A673 (cell line): ENCODE results near the gene DAPK2. TPM values are rescaled to one million over a fixed set of nuclear protein-coding genes. Genes with fewer than 3 reads are reported as not detected.

Experiments used
- BruUV-seq: library from RNA; stranded (reverse); fragments of 400-500 nt; replicated peaks from 2 replicates; lab custom pipeline; 2021; lab: Mats Ljungman, UMichigan
- CTCF ChIA-PET: fragments of 300-600 bp; sonication (Branson Sonifier 250); formaldehyde crosslinking; loops from one replicate; lab custom pipeline; 2022; ENCODE audit warnings: antibody characterized with exemption; lab: Charles Lee
- POLR2A ChIA-PET: fragments of 300-600 bp; sonication (Branson Sonifier 250); formaldehyde crosslinking; loops from one replicate; lab custom pipeline; 2022; ENCODE audit warnings: antibody characterized with exemption; ENCODE audit not compliant: low non-redundant PET; lab: Charles Lee
- DNase-seq: peaks from one replicate; pipeline ENCODE4 v3.0.0-alpha.2; 2015; ENCODE audit warnings: low spot score
- H3K27ac ChIP-seq: fragments of 200-600 bp; sonication (generic); 2 replicates; pipeline ENCODE4 v1.5.1; 2016; ENCODE audit warnings: mixed run types, low read depth, mild to moderate bottlenecking, mixed read lengths, antibody characterized with exemption, low read length; ENCODE audit not compliant: poor library complexity, severe bottlenecking
- H3K27me3 ChIP-seq: fragments of 200-600 bp; sonication (generic); replicated peaks from 2 replicates; pipeline ENCODE4 v1.6.1; 2017; ENCODE audit warnings: mixed run types, low read depth, mild to moderate bottlenecking, mixed read lengths, antibody characterized with exemption, low read length; ENCODE audit not compliant: insufficient read depth, poor library complexity
- H3K36me3 ChIP-seq: fragments of 200-600 bp; sonication (generic); 2 replicates; pipeline ENCODE4 v1.6.1; 2016; ENCODE audit warnings: mixed run types, mild to moderate bottlenecking, mixed read lengths, antibody characterized with exemption, low read length; ENCODE audit not compliant: insufficient read depth, poor library complexity, severe bottlenecking
- H3K4me1 ChIP-seq: fragments of 200-600 bp; sonication (generic); 2 replicates; pipeline ENCODE4 v1.6.1; 2017; ENCODE audit warnings: mixed run types, mild to moderate bottlenecking, mixed read lengths, antibody characterized with exemption, low read length; ENCODE audit not compliant: insufficient read depth, poor library complexity, severe bottlenecking
- H3K4me3 ChIP-seq: fragments of 200-600 bp; sonication (generic); 2 replicates; pipeline ENCODE4 v1.5.1; 2016; ENCODE audit warnings: low read depth, mixed run types, mild to moderate bottlenecking, mixed read lengths, low read length; ENCODE audit not compliant: poor library complexity, severe bottlenecking
- H3K9me3 ChIP-seq: fragments of 200-600 bp; sonication (generic); 2 replicates; pipeline ENCODE4 v1.6.1; 2016; ENCODE audit warnings: mixed run types, low read depth, mild to moderate bottlenecking, mixed read lengths, antibody characterized with exemption, low read length; ENCODE audit not compliant: poor library complexity, severe bottlenecking
- EZH2 ChIP-seq: fragments of 200-600 bp; sonication (generic); IDR thresholded peaks from 2 replicates; pipeline ENCODE4 v1.6.1; 2017; ENCODE audit warnings: borderline replicate concordance, low read depth, mild to moderate bottlenecking, mixed read lengths, antibody characterized with exemption, low read length; ENCODE audit not compliant: poor library complexity, severe bottlenecking
- intact Hi-C: fragments of 100-400 bp; cut with micrococcal nuclease; formaldehyde crosslinking; loops from one replicate; pipeline ENCODE4 v1.10.0; 2022; ENCODE audit not compliant: unreplicated experiment
- total RNA-seq: library from RNA; stranded (reverse); gene quantifications from 2 replicates; pipeline ENCODE4 v1.2.3, GENCODE V29; 2021
- TF ChIP-seq, protein P1 (sequence below): fragments of 300-800, 200-600 bp; sonication (generic); conservative IDR thresholded peaks from 2 replicates; pipeline ENCODE4 v1.5.1; 2017; ENCODE audit warnings: low read depth, mild to moderate bottlenecking, antibody characterized with exemption, low read length, moderate library complexity, mixed read lengths

The DAPK2 gene
- total RNA-seq, 1 experiment from 2014 or later: 19.2 TPM

DNA sequence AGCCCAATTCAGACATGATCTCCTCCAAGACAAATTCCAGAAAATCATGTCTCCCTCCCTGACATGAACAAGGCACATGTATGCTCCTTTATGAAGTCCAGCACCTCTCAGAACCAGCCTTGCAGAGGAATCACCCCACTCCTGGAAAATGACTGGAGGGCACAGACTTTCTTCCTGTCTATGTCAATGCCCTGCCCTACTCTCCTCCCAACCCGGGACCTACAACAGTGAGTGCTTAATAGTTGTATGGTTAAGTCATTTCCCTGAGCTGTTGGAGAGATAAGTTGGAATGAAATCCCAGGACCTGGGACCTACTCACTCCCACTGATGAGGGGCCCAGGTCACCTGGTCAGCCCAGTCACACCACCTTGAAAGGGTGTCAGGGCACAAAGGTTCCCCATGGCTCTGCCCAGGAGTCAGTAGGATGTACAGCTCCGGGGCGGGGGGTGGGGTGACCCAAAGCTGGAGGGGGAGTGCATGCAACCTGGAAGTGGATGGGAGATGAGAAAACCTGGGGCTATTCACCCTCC lies 132.4 kb downstream of the DAPK2 start:
- no peak for DNase-seq
- Histone ChIP-seq H3K4me3 (no peak overlapping the region), H3K36me3 (no peaks in the 10 kb centered on the region), H3K27me3 (no peaks in the 10 kb centered on the region), H3K27ac (no peak overlapping the region), H3K4me1 (peaks cover 6% of the 10 kb centered on the region), H3K9me3 (no peaks in the 10 kb centered on the region)
- BruUV-seq: no TSS peak
- TF ChIP-seq, protein P1, sequence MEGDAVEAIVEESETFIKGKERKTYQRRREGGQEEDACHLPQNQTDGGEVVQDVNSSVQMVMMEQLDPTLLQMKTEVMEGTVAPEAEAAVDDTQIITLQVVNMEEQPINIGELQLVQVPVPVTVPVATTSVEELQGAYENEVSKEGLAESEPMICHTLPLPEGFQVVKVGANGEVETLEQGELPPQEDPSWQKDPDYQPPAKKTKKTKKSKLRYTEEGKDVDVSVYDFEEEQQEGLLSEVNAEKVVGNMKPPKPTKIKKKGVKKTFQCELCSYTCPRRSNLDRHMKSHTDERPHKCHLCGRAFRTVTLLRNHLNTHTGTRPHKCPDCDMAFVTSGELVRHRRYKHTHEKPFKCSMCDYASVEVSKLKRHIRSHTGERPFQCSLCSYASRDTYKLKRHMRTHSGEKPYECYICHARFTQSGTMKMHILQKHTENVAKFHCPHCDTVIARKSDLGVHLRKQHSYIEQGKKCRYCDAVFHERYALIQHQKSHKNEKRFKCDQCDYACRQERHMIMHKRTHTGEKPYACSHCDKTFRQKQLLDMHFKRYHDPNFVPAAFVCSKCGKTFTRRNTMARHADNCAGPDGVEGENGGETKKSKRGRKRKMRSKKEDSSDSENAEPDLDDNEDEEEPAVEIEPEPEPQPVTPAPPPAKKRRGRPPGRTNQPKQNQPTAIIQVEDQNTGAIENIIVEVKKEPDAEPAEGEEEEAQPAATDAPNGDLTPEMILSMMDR: no peak
- no peak for TF ChIP-seq EZH2
- intact Hi-C loops: no loop called here
- CTCF ChIA-PET: no interaction called here
- POLR2A ChIA-PET: no interaction called here

DNA sequence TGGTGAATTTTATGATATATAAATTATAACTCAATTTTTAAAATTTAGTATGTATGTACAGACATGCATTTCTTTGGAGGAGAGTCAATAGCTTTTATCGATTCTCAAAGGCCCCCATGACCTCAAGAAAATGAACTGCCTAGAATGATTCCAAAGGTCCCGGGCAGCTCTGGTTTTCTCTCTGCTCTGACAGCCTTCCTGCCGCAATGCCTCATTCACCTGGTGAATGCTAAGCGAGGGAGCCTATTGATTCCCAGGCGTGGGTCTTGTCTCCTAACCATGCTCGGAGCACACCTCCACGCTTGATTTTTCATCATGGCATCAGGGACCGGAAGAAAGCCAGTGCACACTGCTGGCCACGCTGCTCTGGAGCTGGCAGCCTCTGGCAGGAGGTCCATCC lies 132.9 kb downstream of the DAPK2 start:
- ChIA-PET POLR2A (no interaction called here), CTCF (no interaction called here)
- Histone ChIP-seq H3K4me1 (peaks cover 6% of the 10 kb centered on the region), H3K9me3 (no peaks in the 10 kb centered on the region), H3K36me3 (no peaks in the 10 kb centered on the region), H3K27ac (no peak overlapping the region), H3K4me3 (no peak overlapping the region), H3K27me3 (no peaks in the 10 kb centered on the region)
- TF ChIP-seq EZH2: no peak
- TF ChIP-seq, protein P1: no peak
- no TSS peak for BruUV-seq
- intact Hi-C loops: no loop called here
- no peak for DNase-seq

DNA sequence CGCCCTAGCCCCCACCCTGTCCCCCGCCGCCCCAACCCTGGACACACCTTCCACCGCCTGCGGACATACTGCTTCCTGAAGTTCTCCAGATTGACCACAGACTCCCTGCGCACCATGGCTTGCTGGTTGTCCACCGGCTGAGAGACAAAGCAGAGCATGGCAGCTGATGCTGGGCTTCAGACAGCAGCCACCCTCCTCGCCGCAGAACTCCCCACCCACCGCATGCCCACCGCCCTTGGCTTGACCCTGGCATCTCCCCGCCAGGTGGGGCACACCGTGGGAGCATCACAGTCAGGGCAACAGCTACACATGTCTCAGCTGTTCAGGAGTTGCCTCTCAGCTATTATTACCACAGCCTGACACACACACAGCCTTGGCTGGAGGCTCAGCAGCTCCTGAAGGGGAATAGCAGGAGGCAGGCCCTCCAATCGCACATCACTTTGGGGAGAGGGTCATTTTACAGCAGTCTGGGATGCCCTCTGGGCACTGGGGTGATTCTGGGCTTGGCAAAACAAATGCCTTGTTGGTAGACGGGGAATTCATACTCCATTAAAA lies 134.1 kb downstream of the DAPK2 start:
- H3K36me3 ChIP-seq: no peaks in the 10 kb centered on the region
- H3K9me3 ChIP-seq: no peaks in the 10 kb centered on the region
- no TSS peak for BruUV-seq
- no peak overlapping the region for H3K27ac ChIP-seq
- ChIA-PET CTCF (no interaction called here), POLR2A (no interaction called here)
- peaks cover 6% of the 10 kb centered on the region for H3K4me1 ChIP-seq
- intact Hi-C loops: no loop called here
- DNase-seq: no peak
- no peak overlapping the region for H3K4me3 ChIP-seq
- H3K27me3 ChIP-seq: no peaks in the 10 kb centered on the region
- TF ChIP-seq, protein P1: no peak
- no peak for TF ChIP-seq EZH2
